Measurements from ENCODE around the gene BRF1. TPM values are rescaled to one million over a fixed set of nuclear protein-coding genes. Genes with fewer than 3 reads are reported as not detected.

The BRF1 gene
- total RNA-seq, 2 experiments from 2014 or later: 25.5 to 27.4 TPM

- CTCF ChIA-PET: interaction anchor here (0.8 to 0.9 kb wide), 2 partner anchors 108 to 332 kb away, joined by 3 read pairs; no protein-coding TSS in a partner anchor
Measured at GRCh38 chr14:105196265-105196960, 104.4 kb downstream of the BRF1 start.

GRCh38 chr14:105195522-105196264 is 105.1 kb downstream of the BRF1 start:
- peaks cover 39% of the 10 kb centered on the region for H3K27me3 Mint-ChIP-seq
- peaks cover 20% of the 10 kb centered on the region for H3K4me1 Mint-ChIP-seq (ENCODE audit: low read depth)
- intact Hi-C loops (cut with micrococcal nuclease): no loop called here
- H3K36me3 Mint-ChIP-seq: no peaks in the 10 kb centered on the region
- H3K4me3 Mint-ChIP-seq: no peak overlapping the region
- H3K27ac Mint-ChIP-seq: no peak overlapping the region
- ChIA-PET CTCF (interaction anchor here (0.7 to 2.4 kb wide), 7 partner anchors 8 to 331 kb away, joined by 3 to 11 read pairs (median 4); no protein-coding TSS in a partner anchor), POLR2A (no interaction called here)
- no peaks in the 10 kb centered on the region for H3K9me3 Mint-ChIP-seq
- DNase-seq: peak; percentile 36

More at GRCh38 chr14:105196265-105196960, 104.4 kb downstream of the BRF1 start:
- no peak overlapping the region for H3K27ac Mint-ChIP-seq
- no peaks in the 10 kb centered on the region for H3K36me3 Mint-ChIP-seq
- POLR2A ChIA-PET: no interaction called here
- intact Hi-C loops (cut with micrococcal nuclease): no loop called here
- peaks cover 20% of the 10 kb centered on the region for H3K4me1 Mint-ChIP-seq (ENCODE audit: low read depth)
- H3K9me3 Mint-ChIP-seq: no peaks in the 10 kb centered on the region
- peaks cover 35% of the 10 kb centered on the region for H3K27me3 Mint-ChIP-seq
- no peak overlapping the region for H3K4me3 Mint-ChIP-seq
- no peak for DNase-seq

DNA sequence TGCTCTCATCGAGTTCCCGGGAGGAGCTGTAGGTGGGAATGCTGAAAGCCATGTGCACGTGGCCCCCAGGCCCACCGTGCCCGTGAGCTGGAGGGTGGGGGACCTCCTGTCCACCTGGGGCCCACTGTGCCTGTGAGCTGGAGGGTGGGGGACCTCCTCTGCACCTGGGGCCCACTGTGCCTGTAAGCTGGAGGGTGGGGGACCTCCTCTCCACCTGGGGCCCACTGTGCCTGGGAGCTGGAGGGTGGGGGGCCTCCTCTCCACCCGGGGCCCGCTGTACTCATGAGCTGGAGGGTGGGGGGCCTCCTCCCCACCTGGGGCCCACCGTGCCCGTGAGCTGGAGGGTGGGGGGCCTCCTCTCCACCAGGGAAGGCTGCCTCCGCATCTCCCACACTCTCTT is 105.8 kb downstream of the BRF1 start:
- no peaks in the 10 kb centered on the region for H3K36me3 Mint-ChIP-seq
- H3K27me3 Mint-ChIP-seq: peaks cover 39% of the 10 kb centered on the region
- no peak for DNase-seq
- intact Hi-C loops (cut with micrococcal nuclease): no loop called here
- CTCF ChIA-PET: interaction anchor here (0.9 to 2.4 kb wide), 7 partner anchors 9 to 331 kb away, joined by 3 to 11 read pairs (median 4); no protein-coding TSS in a partner anchor
- POLR2A ChIA-PET: no interaction called here
- no peak overlapping the region for H3K4me3 Mint-ChIP-seq
- no peak overlapping the region for H3K27ac Mint-ChIP-seq
- peaks cover 20% of the 10 kb centered on the region for H3K4me1 Mint-ChIP-seq (ENCODE audit: low read depth)
- H3K9me3 Mint-ChIP-seq: no peaks in the 10 kb centered on the region

- peak; percentile 70 for DNase-seq
- Mint-ChIP-seq H3K9me3 (no peaks in the 10 kb centered on the region), H3K36me3 (no peaks in the 10 kb centered on the region), H3K4me3 (no peak overlapping the region), H3K27me3 (peaks cover 32% of the 10 kb centered on the region), H3K27ac (no peak overlapping the region), H3K4me1 (ENCODE audit: low read depth) (peaks cover 20% of the 10 kb centered on the region)
- intact Hi-C loops (cut with micrococcal nuclease): no loop called here
- CTCF ChIA-PET: interaction anchor here (1.0 to 2.4 kb wide), 8 partner anchors 10 to 158 kb away, joined by 3 to 11 read pairs (median 4); no protein-coding TSS in a partner anchor
- POLR2A ChIA-PET: no interaction called here
Measured at GRCh38 chr14:105193916-105194782, 106.7 kb downstream of the BRF1 start.

GRCh38 chr14:105192866-105193731 is 107.7 kb downstream of the BRF1 start:
- peaks cover 28% of the 10 kb centered on the region for H3K27me3 Mint-ChIP-seq
- H3K4me1 Mint-ChIP-seq (ENCODE audit: low read depth): peaks cover 20% of the 10 kb centered on the region
- no peak overlapping the region for H3K27ac Mint-ChIP-seq
- no peak overlapping the region for H3K4me3 Mint-ChIP-seq
- peaks cover 4% of the 10 kb centered on the region for H3K9me3 Mint-ChIP-seq
- POLR2A ChIA-PET: no interaction called here
- H3K36me3 Mint-ChIP-seq: peaks cover 3% of the 10 kb centered on the region
- CTCF ChIA-PET: interaction anchor here (1.2 to 2.4 kb wide), 5 partner anchors 11 to 159 kb away, joined by 3 to 11 read pairs (median 4); no protein-coding TSS in a partner anchor
- DNase-seq: peak; percentile 51
- intact Hi-C loops (cut with micrococcal nuclease): no loop called here

GRCh38 chr14:105187935-105188524 is 112.8 kb downstream of the BRF1 start:
- peaks cover 3% of the 10 kb centered on the region for H3K36me3 Mint-ChIP-seq
- CTCF ChIA-PET: interaction anchor here (0.7 kb wide), 1 partner anchor 98 kb away, joined by 4 read pairs; no protein-coding TSS in a partner anchor
- DNase-seq: peak; percentile 53
- POLR2A ChIA-PET: no interaction called here
- H3K4me1 Mint-ChIP-seq (ENCODE audit: low read depth): peaks cover under 1% of the 10 kb centered on the region
- intact Hi-C loops (cut with micrococcal nuclease): loop anchor here (1.0 kb wide), 1 partner anchor 98 kb away; no protein-coding TSS in a partner anchor
- H3K27me3 Mint-ChIP-seq: peaks cover 8% of the 10 kb centered on the region
- H3K9me3 Mint-ChIP-seq: peaks cover 7% of the 10 kb centered on the region
- H3K4me3 Mint-ChIP-seq: no peak overlapping the region
- H3K27ac Mint-ChIP-seq: no peak overlapping the region

DNA sequence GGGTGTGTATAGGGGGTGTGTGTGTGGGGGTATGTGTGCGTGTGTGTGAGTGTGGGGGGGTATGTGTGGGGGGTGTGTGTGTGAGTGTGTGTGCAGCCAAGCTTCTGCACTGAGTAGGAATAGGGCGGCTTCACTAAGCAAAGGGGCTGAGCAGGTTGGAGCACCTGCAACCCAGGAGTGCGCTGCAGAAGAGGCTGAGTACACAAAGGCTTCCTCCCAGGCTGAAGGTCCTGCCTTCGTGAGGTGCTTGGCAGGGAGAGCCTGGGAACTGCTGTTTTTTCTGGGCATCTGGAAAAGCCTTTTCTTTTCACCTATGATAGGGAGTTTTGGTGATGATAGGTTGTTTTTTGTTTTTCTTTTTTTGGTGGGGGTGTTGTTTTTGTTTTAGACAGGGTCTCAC is 113.7 kb downstream of the BRF1 start:
- no peak overlapping the region for H3K4me3 Mint-ChIP-seq
- CTCF ChIA-PET: no interaction called here
- peaks cover 8% of the 10 kb centered on the region for H3K27me3 Mint-ChIP-seq
- H3K27ac Mint-ChIP-seq: no peak overlapping the region
- H3K9me3 Mint-ChIP-seq: peaks cover 7% of the 10 kb centered on the region
- DNase-seq: no peak
- POLR2A ChIA-PET: no interaction called here
- peaks cover 3% of the 10 kb centered on the region for H3K36me3 Mint-ChIP-seq
- H3K4me1 Mint-ChIP-seq (ENCODE audit: low read depth): peaks cover 3% of the 10 kb centered on the region
- intact Hi-C loops (cut with micrococcal nuclease): no loop called here

GRCh38 chr14:105185973-105186372 is 114.8 kb downstream of the BRF1 start:
- ChIA-PET POLR2A (no interaction called here), CTCF (no interaction called here)
- intact Hi-C loops (cut with micrococcal nuclease): no loop called here
- H3K27ac Mint-ChIP-seq: no peak overlapping the region
- peaks cover 3% of the 10 kb centered on the region for H3K36me3 Mint-ChIP-seq
- DNase-seq: no peak
- H3K9me3 Mint-ChIP-seq: peaks cover 7% of the 10 kb centered on the region
- H3K4me1 Mint-ChIP-seq (ENCODE audit: low read depth): peaks cover 3% of the 10 kb centered on the region
- peaks cover 4% of the 10 kb centered on the region for H3K27me3 Mint-ChIP-seq
- H3K4me3 Mint-ChIP-seq: no peak overlapping the region

DNA sequence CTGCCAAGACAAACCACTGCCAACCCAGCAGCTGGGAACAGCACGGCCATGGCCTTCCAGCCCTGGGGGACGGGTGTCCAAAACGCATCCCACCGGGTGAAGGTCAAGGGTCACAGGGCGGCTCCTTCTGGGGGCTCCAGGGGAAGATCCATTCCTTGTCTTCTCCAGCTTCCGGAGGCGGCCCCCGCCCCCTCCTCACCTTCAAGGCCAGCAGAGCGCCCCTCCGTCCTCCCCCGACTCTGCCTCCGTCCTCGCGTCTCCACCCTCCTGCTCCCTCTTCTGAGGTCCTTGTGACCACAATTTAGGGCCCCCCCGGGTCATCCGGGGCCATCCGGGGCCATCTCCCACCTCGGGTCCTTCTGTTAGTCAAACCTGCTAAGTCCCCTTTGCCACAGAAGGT is 115.8 kb downstream of the BRF1 start:
- no peak overlapping the region for H3K27ac Mint-ChIP-seq
- POLR2A ChIA-PET: no interaction called here
- CTCF ChIA-PET: no interaction called here
- peaks cover 7% of the 10 kb centered on the region for H3K9me3 Mint-ChIP-seq
- peaks cover 7% of the 10 kb centered on the region for H3K4me1 Mint-ChIP-seq (ENCODE audit: low read depth)
- no peak for DNase-seq
- peaks cover 3% of the 10 kb centered on the region for H3K36me3 Mint-ChIP-seq
- H3K27me3 Mint-ChIP-seq: peaks cover 4% of the 10 kb centered on the region
- intact Hi-C loops (cut with micrococcal nuclease): no loop called here
- H3K4me3 Mint-ChIP-seq: no peak overlapping the region

- ChIA-PET CTCF (interaction anchor here (0.8 kb wide), 1 partner anchor 10 kb away, joined by 3 read pairs; no protein-coding TSS in a partner anchor), POLR2A (no interaction called here)
- peaks cover 3% of the 10 kb centered on the region for H3K36me3 Mint-ChIP-seq
- H3K27me3 Mint-ChIP-seq: peaks cover 4% of the 10 kb centered on the region
- no peak overlapping the region for H3K27ac Mint-ChIP-seq
- H3K4me3 Mint-ChIP-seq: no peak overlapping the region
- peaks cover 7% of the 10 kb centered on the region for H3K4me1 Mint-ChIP-seq (ENCODE audit: low read depth)
- H3K9me3 Mint-ChIP-seq: peaks cover 7% of the 10 kb centered on the region
- no peak for DNase-seq
- intact Hi-C loops (cut with micrococcal nuclease): no loop called here
Measured at GRCh38 chr14:105184461-105184860, 116.3 kb downstream of the BRF1 start.

Measured in activated CD4-positive, alpha-beta memory T cell treated with anti-CD3 and anti-CD28 coated beads for 36 hours (primary cell).